Astrocyte (in vitro differentiated cells and primary cell): Measurements from ENCODE around the gene RPS6KA2. TPM values are rescaled to one million over a fixed set of nuclear protein-coding genes. Genes with fewer than 3 reads are reported as not detected.

Experiments used
- DNase-seq: peaks from one replicate; pipeline ENCODE4 v3.0.0-alpha.2; 2010; ENCODE audit warnings: low read depth
- FAIRE-seq: peaks from 2 replicates; lab custom pipeline; 2011; peaks lifted over from hg19 to GRCh38; lab: Jason Lieb, UNC
- H2AFZ ChIP-seq: 2 replicates; pipeline ENCODE4 v1.6.0; 2012; ENCODE audit warnings: low read depth, low read length, inconsistent platforms
- H3K27ac ChIP-seq: 2 replicates; pipeline ENCODE4 v1.5.1; 2011; ENCODE audit warnings: low read depth, low read length, inconsistent platforms
- H3K27me3 ChIP-seq: 2 replicates; pipeline ENCODE4 v1.6.0; 2011; ENCODE audit warnings: low read length, inconsistent platforms; ENCODE audit not compliant: insufficient read depth
- H3K36me3 ChIP-seq: 2 replicates; pipeline ENCODE4 v1.5.1; 2011; ENCODE audit warnings: low read length, inconsistent platforms; ENCODE audit not compliant: insufficient read depth
- H3K4me1 ChIP-seq: 2 replicates; pipeline ENCODE4 v1.5.1; 2011; ENCODE audit warnings: low read length, inconsistent platforms; ENCODE audit not compliant: insufficient read depth
- H3K4me2 ChIP-seq: 2 replicates; pipeline ENCODE4 v1.6.0; 2012; ENCODE audit warnings: low read length, inconsistent platforms
- H3K4me3 ChIP-seq: 2 replicates; pipeline ENCODE4 v1.5.1; 2011; ENCODE audit warnings: low read depth, mild to moderate bottlenecking, low read length, inconsistent platforms; ENCODE audit not compliant: insufficient read depth
- H3K79me2 ChIP-seq: 2 replicates; pipeline ENCODE4 v1.6.0; 2012; ENCODE audit warnings: mild to moderate bottlenecking, low read length, inconsistent platforms; ENCODE audit not compliant: insufficient read depth
- H3K9ac ChIP-seq: 2 replicates; pipeline ENCODE4 v1.6.0; 2012; ENCODE audit warnings: mild to moderate bottlenecking, low read length, inconsistent platforms
- H3K9me3 ChIP-seq: 2 replicates; pipeline ENCODE4 v1.5.1; 2012; ENCODE audit warnings: low read depth, mild to moderate bottlenecking, low read length, inconsistent platforms; ENCODE audit not compliant: insufficient read depth
- H4K20me1 ChIP-seq: 2 replicates; pipeline ENCODE4 v1.6.0; 2012; ENCODE audit warnings: low read length, inconsistent platforms; ENCODE audit not compliant: insufficient read depth
- H3K27ac Mint-ChIP-seq: one replicate; pipeline ENCODE4 v1.8.0; 2021; ENCODE audit warnings: mild to moderate bottlenecking, mixed read lengths; ENCODE audit not compliant: unreplicated experiment
- H3K27me3 Mint-ChIP-seq: one replicate; pipeline ENCODE4 v1.8.0; 2021; ENCODE audit warnings: low read depth, mixed read lengths; ENCODE audit not compliant: unreplicated experiment
- H3K36me3 Mint-ChIP-seq: one replicate; pipeline ENCODE4 v1.8.0; 2021; ENCODE audit warnings: low read depth, mixed read lengths; ENCODE audit not compliant: unreplicated experiment
- H3K4me1 Mint-ChIP-seq: one replicate; pipeline ENCODE4 v1.8.0; 2021; ENCODE audit warnings: low read depth, mixed read lengths; ENCODE audit not compliant: unreplicated experiment
- H3K4me3 Mint-ChIP-seq: one replicate; pipeline ENCODE4 v1.8.0; 2021; ENCODE audit warnings: mild to moderate bottlenecking, moderate library complexity, mixed read lengths; ENCODE audit not compliant: unreplicated experiment
- H3K9me3 Mint-ChIP-seq: one replicate; pipeline ENCODE4 v1.8.0; 2021; ENCODE audit warnings: mild to moderate bottlenecking, mixed read lengths; ENCODE audit not compliant: unreplicated experiment
- EZH2 ChIP-seq: IDR thresholded peaks from 2 replicates; pipeline ENCODE4 v1.6.1; 2012; ENCODE audit warnings: mild to moderate bottlenecking, low read length, inconsistent platforms; ENCODE audit not compliant: insufficient read depth
- total RNA-seq: library from RNA; stranded (reverse); gene quantifications from 2 replicates; pipeline ENCODE4 v1.2.1, GENCODE V29; 2021
- TF ChIP-seq, protein P1 (sequence below): IDR thresholded peaks from 2 replicates; pipeline ENCODE4 v1.5.1; 2011; ENCODE audit warnings: low read depth, mild to moderate bottlenecking, inconsistent platforms, low read length, moderate library complexity; ENCODE audit not compliant: insufficient read depth

Gene RPS6KA2
- total RNA-seq, 1 donor from 2014 or later: 33.5 TPM

- no peaks in the 10 kb centered on the region for H3K36me3 ChIP-seq
- peaks cover 2% of the 10 kb centered on the region for H3K9me3 Mint-ChIP-seq
These were observed 141.2 kb downstream of the RPS6KA2 start for GRCh38 chr6:166485651-166486535.

DNA sequence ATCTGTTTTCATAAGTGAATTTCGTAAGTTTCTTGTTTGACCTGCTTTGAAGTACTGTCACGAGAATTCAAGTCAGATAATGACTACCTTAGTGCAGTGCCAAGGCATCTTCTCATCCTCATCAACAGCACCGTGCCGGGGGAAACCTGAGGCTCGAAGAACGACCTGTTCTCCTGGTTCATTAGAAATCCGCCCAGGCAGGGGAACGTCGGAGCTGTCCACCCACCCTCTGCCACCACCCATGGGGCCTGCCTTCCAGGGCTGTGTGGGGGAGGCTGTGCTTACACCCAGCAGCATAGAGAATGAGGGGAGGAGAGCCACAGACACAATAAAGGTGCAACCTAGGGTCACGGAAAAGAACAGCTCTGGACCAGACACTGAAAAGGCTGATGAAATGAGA lies 142.2 kb downstream of the RPS6KA2 start:
- DNase-seq (no peak), FAIRE-seq (no peak)
- no peak for TF ChIP-seq EZH2
- TF ChIP-seq, protein P1, sequence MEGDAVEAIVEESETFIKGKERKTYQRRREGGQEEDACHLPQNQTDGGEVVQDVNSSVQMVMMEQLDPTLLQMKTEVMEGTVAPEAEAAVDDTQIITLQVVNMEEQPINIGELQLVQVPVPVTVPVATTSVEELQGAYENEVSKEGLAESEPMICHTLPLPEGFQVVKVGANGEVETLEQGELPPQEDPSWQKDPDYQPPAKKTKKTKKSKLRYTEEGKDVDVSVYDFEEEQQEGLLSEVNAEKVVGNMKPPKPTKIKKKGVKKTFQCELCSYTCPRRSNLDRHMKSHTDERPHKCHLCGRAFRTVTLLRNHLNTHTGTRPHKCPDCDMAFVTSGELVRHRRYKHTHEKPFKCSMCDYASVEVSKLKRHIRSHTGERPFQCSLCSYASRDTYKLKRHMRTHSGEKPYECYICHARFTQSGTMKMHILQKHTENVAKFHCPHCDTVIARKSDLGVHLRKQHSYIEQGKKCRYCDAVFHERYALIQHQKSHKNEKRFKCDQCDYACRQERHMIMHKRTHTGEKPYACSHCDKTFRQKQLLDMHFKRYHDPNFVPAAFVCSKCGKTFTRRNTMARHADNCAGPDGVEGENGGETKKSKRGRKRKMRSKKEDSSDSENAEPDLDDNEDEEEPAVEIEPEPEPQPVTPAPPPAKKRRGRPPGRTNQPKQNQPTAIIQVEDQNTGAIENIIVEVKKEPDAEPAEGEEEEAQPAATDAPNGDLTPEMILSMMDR: no peak
- H3K4me2 ChIP-seq: no peak overlapping the region
- no peaks in the 10 kb centered on the region for H3K36me3 ChIP-seq
- H2AFZ ChIP-seq: no peak overlapping the region
- H3K27ac ChIP-seq: no peak overlapping the region
- H4K20me1 ChIP-seq: no peaks in the 10 kb centered on the region
- no peaks in the 10 kb centered on the region for H3K4me1 ChIP-seq
- H3K79me2 ChIP-seq: no peaks in the 10 kb centered on the region
- Mint-ChIP-seq H3K36me3 (peaks cover 23% of the 10 kb centered on the region), H3K27me3 (no peaks in the 10 kb centered on the region), H3K4me1 (peaks cover 3% of the 10 kb centered on the region), H3K9me3 (peaks cover 2% of the 10 kb centered on the region), H3K4me3 (no peak overlapping the region), H3K27ac (no peak overlapping the region)
- no peak overlapping the region for H3K4me3 ChIP-seq
- H3K9ac ChIP-seq: no peak overlapping the region
- no peaks in the 10 kb centered on the region for H3K27me3 ChIP-seq
- no peaks in the 10 kb centered on the region for H3K9me3 ChIP-seq

More at GRCh38 chr6:166485651-166486535, 141.2 kb downstream of the RPS6KA2 start:
- Histone ChIP-seq H3K27me3 (no peaks in the 10 kb centered on the region), H3K9ac (no peak overlapping the region), H3K4me2 (no peak overlapping the region), H3K79me2 (no peaks in the 10 kb centered on the region), H3K9me3 (no peaks in the 10 kb centered on the region), H3K27ac (no peak overlapping the region), H3K4me3 (no peak overlapping the region), H4K20me1 (no peaks in the 10 kb centered on the region), H3K4me1 (peaks cover 2% of the 10 kb centered on the region), H2AFZ (no peak overlapping the region)
- no peak for DNase-seq
- no peak for TF ChIP-seq EZH2
- TF ChIP-seq, protein P1: no peak
- Mint-ChIP-seq H3K4me1 (peaks cover 3% of the 10 kb centered on the region), H3K27me3 (no peaks in the 10 kb centered on the region), H3K36me3 (peaks cover 29% of the 10 kb centered on the region), H3K27ac (no peak overlapping the region), H3K4me3 (no peak overlapping the region)
- FAIRE-seq: no peak
